SH-SY5Y (cell line): ENCODE data around the gene PRKCB.

Experiments used
- GATA2 ChIP-seq: IDR thresholded peaks from 2 replicates; pipeline ENCODE4 v1.6.1; 2011; ENCODE audit warnings: mild to moderate bottlenecking, low read depth, low read length
- GATA3 ChIP-seq: IDR thresholded peaks from 2 replicates; pipeline ENCODE4 v1.6.1; 2011; ENCODE audit warnings: low read depth, mild to moderate bottlenecking, low read length, moderate library complexity

Gene PRKCB

DNA sequence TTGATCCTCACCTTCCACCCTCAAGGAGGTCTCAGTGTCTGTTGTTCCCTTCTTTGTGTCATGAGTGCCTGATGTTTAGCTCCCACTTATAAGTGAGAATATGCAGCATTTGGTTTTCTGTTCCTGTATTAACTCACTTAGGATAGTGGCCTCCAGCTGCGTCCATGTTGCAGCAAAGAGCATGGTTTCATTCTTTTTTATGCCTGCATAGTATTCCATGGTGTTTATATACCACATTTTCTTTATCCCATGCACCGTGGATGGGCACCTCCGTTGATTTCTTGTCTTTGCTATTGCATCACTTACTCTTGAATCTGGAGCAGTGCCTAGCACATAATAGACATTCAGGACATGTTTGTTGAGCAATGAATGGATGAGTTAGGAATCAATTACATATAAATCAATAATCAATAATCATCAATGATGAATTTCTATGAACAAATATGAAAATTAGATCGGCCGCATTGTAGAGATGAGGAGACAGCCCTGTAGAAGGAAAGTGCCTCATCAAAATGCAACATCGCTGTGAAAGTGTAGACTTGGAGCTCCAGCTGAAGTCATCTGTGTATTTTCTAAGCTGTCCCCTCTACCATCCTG is 129.5 kb downstream of the PRKCB start:
- no peak for TF ChIP-seq GATA2
- no peak for TF ChIP-seq GATA3

DNA sequence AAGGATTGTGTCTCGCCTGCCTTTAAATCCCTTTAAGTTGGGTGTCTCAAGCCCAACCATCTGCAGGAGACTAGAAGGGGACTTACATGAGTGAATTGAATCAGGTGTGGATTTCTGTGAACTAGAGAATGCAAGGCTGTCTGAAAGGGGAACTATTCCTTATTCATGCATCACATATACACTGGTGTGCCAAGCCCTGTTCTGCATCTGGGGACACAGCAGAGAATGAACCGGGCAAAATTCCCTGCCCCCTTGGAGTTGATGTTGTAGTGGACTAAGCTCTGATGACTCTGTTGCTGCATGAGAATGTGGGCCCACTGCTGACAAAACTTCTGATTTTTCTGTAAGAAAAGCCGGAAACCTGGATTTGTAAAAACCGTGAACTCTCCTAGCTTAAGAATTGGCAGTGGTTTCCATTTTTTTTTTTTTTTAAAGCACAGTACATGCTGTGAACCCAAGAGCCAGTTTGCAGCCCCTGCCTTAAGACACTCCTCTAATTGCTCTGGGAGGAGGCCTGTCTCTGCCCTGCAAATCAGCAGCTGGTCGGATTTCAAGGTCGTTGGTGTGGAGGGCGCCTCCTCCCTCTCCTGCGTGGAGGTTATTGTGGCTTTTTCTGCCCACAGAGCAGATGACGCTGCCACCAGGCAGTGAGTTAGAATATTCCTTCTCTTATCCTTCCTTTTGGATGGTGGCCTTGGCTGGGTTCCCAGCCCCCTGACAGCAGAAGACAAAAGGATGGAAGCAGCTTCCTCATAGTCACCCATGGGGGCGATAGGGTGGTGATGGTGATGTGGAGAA is 131.0 kb downstream of the PRKCB start:
- no peak for TF ChIP-seq GATA3
- TF ChIP-seq GATA2: no peak

DNA sequence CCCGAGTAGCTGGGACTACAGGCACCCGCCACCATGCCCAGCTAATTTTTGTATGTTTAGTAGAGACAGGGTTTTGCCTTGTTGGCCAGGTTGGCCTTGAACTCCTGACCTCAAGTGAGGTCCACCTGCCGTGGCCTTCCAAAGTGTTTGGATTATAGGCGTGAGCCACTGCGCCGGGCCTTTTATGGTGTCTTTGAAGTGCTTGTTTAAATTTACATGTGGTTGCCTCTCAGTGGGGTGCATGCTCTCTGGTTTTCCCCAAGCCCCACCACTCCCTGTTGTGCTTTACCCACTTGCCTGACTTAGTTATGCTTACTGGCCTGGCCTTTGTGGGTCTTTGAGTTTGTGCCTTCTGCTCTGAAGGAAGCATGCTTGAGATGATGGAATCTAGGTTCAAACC is 132.0 kb downstream of the PRKCB start:
- TF ChIP-seq GATA3 (no peak), GATA2 (no peak)

DNA sequence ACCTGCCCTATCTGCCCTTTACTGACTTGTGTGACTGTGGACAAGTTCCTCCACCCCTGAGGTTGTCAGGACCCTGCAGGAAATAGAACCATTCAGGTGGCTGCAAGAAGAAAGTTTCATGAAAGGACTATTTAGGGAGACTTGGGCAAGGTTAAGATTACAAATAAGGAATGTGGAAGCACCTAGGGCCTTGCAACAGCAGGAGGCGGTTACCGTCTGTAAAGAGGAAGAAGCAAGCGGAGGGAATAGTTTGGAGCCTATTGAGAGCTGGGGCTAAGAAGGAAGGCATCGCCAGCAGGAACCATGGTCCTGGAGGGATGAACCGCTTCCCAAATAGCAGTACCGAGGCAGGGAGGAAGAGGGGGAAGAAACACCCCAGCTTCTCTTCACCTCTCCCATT is 132.4 kb downstream of the PRKCB start:
- TF ChIP-seq GATA2: no peak
- TF ChIP-seq GATA3: no peak

DNA sequence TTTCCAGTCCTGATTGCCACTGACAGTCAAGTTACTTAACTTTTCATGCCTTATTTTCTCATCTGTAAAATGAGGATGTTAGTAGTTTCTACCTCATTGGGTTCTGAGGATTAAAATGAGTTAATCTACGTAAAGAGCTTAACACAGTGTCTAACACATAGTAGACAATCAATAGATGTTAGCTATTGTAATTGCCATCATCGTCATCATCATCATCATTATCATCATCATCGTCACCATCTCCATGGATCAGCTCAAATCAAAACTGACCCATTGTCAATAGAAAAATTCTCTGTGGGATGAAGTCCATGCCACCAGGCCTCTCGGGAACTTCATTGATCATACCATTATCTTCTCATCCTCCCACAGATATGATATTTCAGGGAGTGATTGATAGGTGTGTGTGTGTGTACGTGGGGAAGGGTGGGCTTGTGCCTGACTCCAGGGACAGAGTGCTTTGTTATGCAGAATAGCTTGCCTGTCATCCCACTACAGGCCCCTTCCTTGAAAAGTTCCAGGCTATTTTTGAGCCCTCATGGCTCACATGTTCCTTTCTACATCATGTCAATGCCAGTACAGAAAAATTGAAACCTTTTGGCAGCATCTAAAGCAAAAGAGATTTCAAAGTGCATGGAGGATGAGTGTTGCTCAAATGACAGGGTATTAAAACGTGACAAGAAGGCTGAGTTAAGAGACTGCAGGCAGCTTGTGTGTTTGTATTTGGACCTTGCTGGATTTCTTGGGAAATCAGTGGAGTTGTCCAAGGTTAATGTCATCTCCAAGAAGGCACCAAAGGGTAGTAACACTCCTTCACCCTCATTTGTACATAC is 133.9 kb downstream of the PRKCB start:
- no peak for TF ChIP-seq GATA2

DNA sequence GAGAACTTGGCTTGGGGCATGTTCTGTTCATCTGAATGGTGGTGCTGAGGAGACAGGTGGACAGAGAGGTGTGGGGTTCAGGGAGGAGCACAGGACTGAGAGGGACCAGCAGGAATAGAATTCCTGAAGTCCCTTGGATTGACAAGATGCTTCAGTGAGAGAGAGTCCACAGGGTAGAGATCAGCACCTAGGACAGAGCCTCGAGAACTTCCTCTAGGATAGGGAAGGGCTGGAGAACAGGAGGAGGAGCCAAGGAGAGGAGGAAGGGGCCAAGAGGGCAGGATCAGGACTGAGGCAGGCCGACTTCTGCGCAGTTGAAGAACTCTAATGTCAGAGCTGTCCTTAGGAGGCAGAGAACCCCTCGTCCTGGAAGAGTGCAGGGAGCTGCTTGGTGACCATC is 138.4 kb downstream of the PRKCB start:
- TF ChIP-seq GATA3 (no peak), GATA2 (no peak)

DNA sequence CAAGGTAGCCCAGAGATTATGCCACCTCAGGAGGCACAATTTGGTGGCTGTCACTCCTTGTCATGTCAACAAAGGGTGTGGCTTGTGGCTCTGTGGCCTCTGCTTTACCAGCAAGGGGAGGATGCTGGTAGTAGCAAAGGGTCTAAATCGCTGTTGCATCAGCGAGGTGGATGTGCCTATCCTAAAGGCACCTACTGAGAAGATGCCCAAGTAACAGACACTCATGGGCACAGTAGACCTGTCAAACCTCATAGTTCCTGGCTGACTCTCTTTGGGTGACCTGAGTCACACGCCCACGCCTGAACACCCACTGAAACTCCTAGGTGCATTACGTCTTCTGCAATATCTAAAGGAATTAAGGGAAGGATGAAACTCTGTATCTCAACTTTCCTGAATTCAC is 139.5 kb downstream of the PRKCB start:
- TF ChIP-seq GATA2: no peak
- TF ChIP-seq GATA3: no peak

DNA sequence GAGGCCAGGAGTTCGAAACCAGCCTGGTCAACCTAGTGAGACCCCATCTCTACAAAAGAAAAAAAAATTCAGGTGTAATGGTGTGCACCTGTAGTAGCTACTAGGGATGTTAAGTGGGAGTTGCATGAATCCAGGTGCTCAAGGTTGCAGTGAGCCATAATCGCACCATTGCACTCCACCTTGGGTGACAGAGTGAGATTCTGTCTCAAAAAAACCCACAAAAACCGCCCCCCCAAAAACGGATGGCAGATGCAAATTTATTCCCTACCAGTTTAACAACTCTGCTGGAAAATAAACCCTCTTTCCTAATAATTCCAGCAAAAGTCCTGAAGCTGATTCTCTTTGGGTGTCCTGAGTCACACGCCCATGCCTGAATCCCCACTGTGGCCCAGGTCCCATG is 140.3 kb downstream of the PRKCB start:
- TF ChIP-seq GATA2 (no peak), GATA3 (no peak)

DNA sequence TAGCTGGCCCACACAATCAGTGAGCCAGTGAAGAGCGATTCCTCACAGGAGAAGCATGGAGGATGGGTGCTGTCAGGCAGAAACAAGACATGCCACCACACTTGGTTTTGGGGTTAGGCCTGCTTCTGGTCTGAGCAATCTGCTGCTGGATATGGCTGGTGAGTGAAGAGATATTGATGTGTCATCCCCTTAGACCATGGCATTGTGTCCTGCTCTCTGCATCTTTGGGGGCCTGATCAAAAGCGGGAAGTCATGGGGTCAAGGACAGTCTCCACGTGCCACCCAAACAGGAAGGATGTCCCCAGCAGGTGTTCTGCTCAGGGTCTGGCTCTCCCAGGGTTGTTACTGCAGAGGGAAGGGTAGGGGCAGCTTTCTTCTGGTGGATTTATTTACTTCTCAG is 140.7 kb downstream of the PRKCB start:
- no peak for TF ChIP-seq GATA3
- no peak for TF ChIP-seq GATA2

DNA sequence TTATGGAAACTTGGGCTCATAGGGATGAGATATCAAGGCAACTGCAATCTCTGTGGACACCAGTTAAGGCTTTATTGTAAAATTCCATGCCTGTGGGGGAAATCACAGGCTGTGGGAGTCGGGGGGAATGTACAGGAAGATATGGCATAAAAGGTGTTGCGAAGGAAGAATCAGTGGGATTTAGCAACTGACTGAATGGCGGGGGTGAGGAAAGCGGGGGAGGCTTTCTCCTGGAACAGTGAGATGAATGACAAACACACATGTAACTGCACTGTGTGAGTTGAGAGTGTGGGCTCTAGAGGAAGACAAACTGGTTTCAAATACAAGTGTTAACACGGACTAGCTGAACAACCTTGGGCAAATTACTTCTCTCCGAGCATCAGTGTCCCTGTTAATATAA is 143.7 kb downstream of the PRKCB start:
- TF ChIP-seq GATA2: no peak
- no peak for TF ChIP-seq GATA3

DNA sequence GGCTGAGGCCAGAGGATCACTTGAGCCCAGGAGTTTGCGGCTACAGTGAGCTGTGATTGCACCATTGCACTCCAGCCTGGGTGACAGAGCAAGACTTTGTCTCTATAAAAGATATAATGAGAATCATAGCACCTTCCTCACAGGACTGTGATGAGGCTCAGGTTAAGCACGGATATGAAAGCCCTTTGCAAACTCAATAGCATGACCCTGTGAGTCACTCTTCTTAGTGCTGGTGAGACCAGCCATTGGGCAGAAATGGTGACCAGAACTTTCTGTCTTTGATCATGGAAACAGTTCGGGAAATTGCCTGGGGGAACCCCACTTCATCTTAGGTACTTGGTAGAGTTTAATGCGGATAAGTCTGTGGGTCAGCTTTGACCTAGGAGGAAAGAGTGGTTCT is 144.2 kb downstream of the PRKCB start:
- TF ChIP-seq GATA3: no peak

DNA sequence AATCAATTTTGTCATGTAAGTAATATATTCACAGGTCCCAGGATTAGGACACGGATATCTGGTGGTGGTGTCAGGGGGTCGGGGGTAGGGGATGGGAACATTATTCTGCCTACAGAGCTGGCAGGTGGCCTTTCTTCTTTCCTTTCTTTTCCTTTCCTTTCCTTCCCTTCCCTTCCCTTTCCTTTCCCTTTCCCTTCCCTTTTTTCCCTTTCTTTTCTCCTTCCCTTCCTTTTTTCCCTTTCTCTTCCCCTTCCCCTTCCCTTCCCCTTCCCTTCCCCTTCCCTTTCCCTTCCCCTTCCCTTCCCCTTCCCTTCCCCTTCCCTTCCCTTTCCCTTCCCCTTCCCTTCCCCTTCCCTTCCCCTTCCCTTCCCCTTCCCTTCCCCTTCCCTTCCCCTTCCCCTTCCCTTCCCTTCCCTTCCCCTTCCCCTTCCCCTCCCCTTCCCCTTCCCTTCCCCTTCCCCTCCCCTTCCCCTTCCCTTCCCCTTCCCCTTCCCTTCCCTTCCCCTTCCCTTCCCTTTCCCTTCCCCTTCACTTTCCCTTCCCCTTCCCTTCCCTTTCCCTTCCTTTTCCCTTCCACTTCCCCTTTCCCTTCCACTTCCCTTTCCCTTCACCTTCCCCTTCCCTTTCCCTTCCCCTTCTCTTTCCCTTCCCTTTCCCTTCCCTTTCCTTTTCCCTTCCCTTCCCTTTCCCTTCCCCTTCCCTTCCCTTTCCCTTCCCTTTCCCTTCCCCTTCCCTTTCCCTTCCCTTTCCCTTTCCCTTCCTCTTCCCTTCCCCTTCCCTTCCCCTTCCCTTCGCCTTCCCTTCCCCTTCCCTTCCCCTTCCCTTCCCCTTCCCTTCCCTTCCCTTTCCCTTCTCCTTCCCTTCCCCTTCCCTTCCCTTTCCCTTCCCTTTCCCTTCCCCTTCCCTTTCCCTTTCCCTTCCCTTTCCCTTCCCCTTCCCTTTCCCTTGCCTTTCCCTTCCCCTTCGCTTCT is 145.9 kb downstream of the PRKCB start:
- TF ChIP-seq GATA2 (no peak), GATA3 (no peak)

DNA sequence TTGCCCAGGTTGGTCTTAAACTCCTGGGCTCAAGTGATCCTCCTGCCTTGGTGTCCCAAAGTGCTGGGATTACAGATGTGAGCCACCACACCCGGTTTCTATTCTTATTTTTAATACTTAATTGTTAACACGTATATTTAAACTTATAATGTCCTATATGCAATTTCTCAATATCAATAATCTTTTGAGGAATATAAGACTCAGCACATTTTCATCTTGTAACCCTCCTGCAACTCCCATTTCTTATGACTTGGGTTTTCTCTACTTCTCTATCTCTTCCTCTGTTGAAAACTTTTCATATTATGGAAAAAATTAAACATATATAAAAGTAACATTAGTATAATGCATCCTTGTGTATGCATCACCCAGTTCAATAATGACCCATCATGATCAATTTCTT is 150.7 kb downstream of the PRKCB start:
- TF ChIP-seq GATA2: no peak
- no peak for TF ChIP-seq GATA3

DNA sequence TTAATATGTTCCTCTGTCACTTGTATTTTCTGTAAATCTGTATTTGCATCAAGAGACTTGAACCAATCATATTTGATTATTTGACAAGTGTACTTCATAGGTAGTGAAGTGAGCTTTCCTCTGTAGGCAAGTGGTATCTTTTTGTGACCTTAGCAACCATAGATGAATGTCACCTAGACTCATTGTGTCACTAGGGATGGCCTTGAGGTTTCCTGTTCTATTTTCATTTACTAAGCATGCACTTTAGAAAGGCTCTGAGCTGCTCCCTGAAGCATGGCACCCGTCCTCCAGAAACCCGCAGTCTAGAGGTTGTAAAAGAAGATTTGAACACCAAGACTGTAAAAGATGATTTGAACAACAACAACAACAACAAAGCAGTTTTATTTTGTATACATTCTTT is 151.7 kb downstream of the PRKCB start:
- TF ChIP-seq GATA3: no peak
- TF ChIP-seq GATA2: no peak
